ENCODE results near the gene PPM1M. TPM values are rescaled to one million over a fixed set of nuclear protein-coding genes. Genes with fewer than 3 reads are reported as not detected.

PPM1M gene
- polyA plus RNA-seq, 4 donors, result 1.8 to 9.3 (median 8.3) TPM

- no peak for FAIRE-seq
- no peaks in the 10 kb centered on the region for H3K27me3 ChIP-seq (ENCODE audit: control insufficient read depth in 3 of 3, insufficient read depth in 3 of 3, low read length in 3 of 3)
- peak overlapping the region in 2 of 3 donors; percentile 70 to 76 for H3K4me3 ChIP-seq (ENCODE audit: low read depth in 1 of 3, low read length in 3 of 3)
- WGBS, 3 donors, result 90 to 92% (median 92%) methylated on average over 20 of the region's 20 CpGs
- H3K9me3 ChIP-seq (ENCODE audit: control insufficient read depth in 2 of 2, insufficient read depth in 1 of 2, low read depth in 1 of 2, low read length in 1 of 2), result no peaks in the 10 kb centered on the region
- peaks cover 4 to 46% (median 8%) of the 10 kb centered on the region in 3 donors for H3K4me1 ChIP-seq (ENCODE audit: control insufficient read depth in 3 of 3, insufficient read depth in 2 of 3, low read depth in 1 of 3, low read length in 2 of 3)
- DNase-seq, result no peak
- peaks cover 0 to 69% (median 6%) of the 10 kb centered on the region in 3 donors for H3K36me3 ChIP-seq (ENCODE audit: control insufficient read depth in 3 of 3, insufficient read depth in 2 of 3, low read depth in 1 of 3, low read length in 3 of 3)
- H3K27ac ChIP-seq (ENCODE audit: low read depth in 1 of 3, low read length in 2 of 3), result no peak overlapping the region
Measured at GRCh38 chr3:52292247-52293065, 46.9 kb downstream of the PPM1M start.

DNA sequence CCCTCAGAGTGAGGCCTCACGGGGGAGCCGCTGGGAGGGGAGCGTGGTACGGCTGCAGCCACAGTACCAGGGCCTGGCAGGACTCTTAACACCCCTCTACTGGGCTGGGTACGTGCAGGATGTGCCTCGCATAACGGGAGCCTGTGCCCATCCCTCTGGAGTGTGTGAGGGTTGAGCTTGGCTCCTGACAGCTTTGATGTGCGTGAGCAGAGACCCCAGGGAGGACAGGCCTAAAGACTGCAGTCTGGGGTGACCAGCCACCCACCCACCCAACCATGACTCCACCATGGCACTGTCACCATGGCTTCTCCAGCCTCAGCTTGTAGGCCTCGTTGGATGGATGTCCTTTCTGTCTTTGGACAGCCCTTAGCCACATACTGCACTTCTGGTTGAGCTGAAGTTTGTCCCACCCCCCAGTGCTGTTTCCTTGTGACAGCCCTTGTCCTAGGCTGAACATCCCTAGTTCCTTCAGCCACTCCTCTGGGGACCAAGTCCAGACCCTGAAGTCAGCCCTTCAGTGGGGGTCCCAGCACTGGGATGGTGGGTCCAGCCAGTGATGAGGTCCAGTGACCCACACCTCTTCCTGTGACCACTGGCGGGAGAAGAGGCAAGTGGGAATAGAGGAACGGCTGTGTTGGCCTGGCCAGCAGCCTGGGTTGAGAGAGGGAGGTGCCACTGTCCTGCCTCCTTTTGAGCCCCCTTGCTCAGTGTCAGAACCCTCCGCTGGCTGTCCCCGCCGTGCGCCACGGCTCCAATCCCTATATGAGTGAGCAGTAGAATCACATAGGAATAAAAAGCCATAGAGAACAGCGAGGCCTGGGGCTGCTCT, 48.1 kb downstream of the PPM1M start:
- H3K4me3 ChIP-seq (ENCODE audit: low read depth in 1 of 3, low read length in 3 of 3), result no peak overlapping the region
- peaks cover 3 to 52% (median 7%) of the 10 kb centered on the region in 3 donors for H3K4me1 ChIP-seq (ENCODE audit: control insufficient read depth in 3 of 3, insufficient read depth in 2 of 3, low read depth in 1 of 3, low read length in 2 of 3)
- FAIRE-seq, result no peak
- peaks cover 0 to 73% (median 6%) of the 10 kb centered on the region in 3 donors for H3K36me3 ChIP-seq (ENCODE audit: control insufficient read depth in 3 of 3, insufficient read depth in 2 of 3, low read depth in 1 of 3, low read length in 3 of 3)
- 87 to 91% (median 87%) methylated on average over 17 of the region's 17 CpGs for WGBS, 3 donors
- H3K27ac ChIP-seq (ENCODE audit: low read depth in 1 of 3, low read length in 2 of 3), result no peak overlapping the region
- H3K9me3 ChIP-seq (ENCODE audit: control insufficient read depth in 2 of 2, insufficient read depth in 1 of 2, low read depth in 1 of 2, low read length in 1 of 2), result no peaks in the 10 kb centered on the region
- H3K27me3 ChIP-seq (ENCODE audit: control insufficient read depth in 3 of 3, insufficient read depth in 3 of 3, low read length in 3 of 3), result no peaks in the 10 kb centered on the region
- no peak for DNase-seq

GRCh38 chr3:52294320-52295150, 49.0 kb downstream of the PPM1M start:
- Histone ChIP-seq H3K36me3 (ENCODE audit: control insufficient read depth in 3 of 3, insufficient read depth in 2 of 3, low read depth in 1 of 3, low read length in 3 of 3) (peaks cover 0 to 73% (median 6%) of the 10 kb centered on the region in 3 donors), H3K4me3 (ENCODE audit: low read depth in 1 of 3, low read length in 3 of 3) (no peak overlapping the region), H3K9me3 (ENCODE audit: control insufficient read depth in 2 of 2, insufficient read depth in 1 of 2, low read depth in 1 of 2, low read length in 1 of 2) (no peaks in the 10 kb centered on the region), H3K4me1 (ENCODE audit: control insufficient read depth in 3 of 3, insufficient read depth in 2 of 3, low read depth in 1 of 3, low read length in 2 of 3) (peaks cover 0 to 52% (median 7%) of the 10 kb centered on the region in 3 donors), H3K27ac (ENCODE audit: low read depth in 1 of 3, low read length in 2 of 3) (no peak overlapping the region), H3K27me3 (ENCODE audit: control insufficient read depth in 3 of 3, insufficient read depth in 3 of 3, low read length in 3 of 3) (no peaks in the 10 kb centered on the region)
- WGBS, 3 donors, result 86 to 89% (median 87%) methylated on average over 10 to 11 of the region's 11 CpGs
- DNase-seq (no peak), FAIRE-seq (no peak)

- no peak overlapping the region for H3K27ac ChIP-seq (ENCODE audit: low read depth in 1 of 3, low read length in 2 of 3)
- FAIRE-seq (no peak), DNase-seq (no peak)
- peaks cover 0 to 71% (median 6%) of the 10 kb centered on the region in 3 donors for H3K36me3 ChIP-seq (ENCODE audit: control insufficient read depth in 3 of 3, insufficient read depth in 2 of 3, low read depth in 1 of 3, low read length in 3 of 3)
- no peak overlapping the region for H3K4me3 ChIP-seq (ENCODE audit: low read depth in 1 of 3, low read length in 3 of 3)
- H3K4me1 ChIP-seq (ENCODE audit: control insufficient read depth in 3 of 3, insufficient read depth in 2 of 3, low read depth in 1 of 3, low read length in 2 of 3), result peaks cover 0 to 61% (median 9%) of the 10 kb centered on the region in 3 donors
- no peaks in the 10 kb centered on the region for H3K27me3 ChIP-seq (ENCODE audit: control insufficient read depth in 3 of 3, insufficient read depth in 3 of 3, low read length in 3 of 3)
- 91 to 92% (median 91%) methylated on average over 5 of the region's 5 CpGs for WGBS, 3 donors
- no peaks in the 10 kb centered on the region for H3K9me3 ChIP-seq (ENCODE audit: control insufficient read depth in 2 of 2, insufficient read depth in 1 of 2, low read depth in 1 of 2, low read length in 1 of 2)
Measured at GRCh38 chr3:52295671-52296208, 50.2 kb downstream of the PPM1M start.

DNA sequence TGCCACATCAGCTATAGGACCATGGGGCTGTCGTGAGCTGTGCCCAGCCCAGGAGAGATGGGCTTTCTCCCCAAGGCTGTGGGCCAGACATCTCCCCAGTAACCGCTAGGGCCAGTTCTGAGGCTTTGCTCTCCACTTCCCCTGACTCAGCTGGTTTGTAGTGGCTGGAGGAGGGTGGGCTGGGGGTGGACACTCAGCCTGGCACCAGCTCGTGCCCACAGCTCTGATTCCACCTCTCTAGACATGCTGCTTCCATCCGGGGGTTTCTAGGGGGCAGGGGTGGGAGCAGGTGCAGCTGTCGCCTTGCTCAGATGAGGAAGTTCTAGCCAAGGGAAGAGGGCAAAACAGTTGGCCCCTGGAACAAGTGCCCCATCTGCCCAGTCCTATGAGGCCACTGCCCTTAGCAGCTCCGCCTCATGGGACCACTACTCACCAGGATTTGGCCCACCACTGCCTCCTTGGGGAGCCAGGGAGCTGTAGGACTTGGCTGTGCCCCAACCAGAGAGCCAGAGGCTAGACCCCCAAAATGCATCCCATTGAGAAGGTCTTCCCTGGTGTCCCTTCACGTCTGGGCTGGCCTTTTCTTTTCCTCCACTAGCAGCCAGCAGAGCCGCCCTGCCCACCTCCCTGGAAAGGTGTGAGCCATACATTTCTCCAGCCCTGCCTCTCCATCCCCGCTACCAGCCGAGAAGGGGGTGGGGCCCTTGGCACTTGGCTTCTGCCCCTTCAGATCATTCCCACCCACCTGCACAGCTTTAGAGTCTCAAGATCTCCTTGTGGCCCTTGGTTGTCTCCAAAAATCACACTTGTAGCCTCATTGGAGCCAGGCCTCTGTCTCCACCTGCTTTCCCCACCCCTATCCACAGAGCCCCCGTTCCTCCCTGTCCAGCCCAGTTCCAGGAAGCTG, 51.9 kb downstream of the PPM1M start:
- Histone ChIP-seq H3K9me3 (ENCODE audit: control insufficient read depth in 2 of 2, insufficient read depth in 1 of 2, low read depth in 1 of 2, low read length in 1 of 2) (no peaks in the 10 kb centered on the region), H3K4me3 (ENCODE audit: low read depth in 1 of 3, low read length in 3 of 3) (peak overlapping the region in 1 of 3 donors; percentile 35), H3K4me1 (ENCODE audit: control insufficient read depth in 3 of 3, insufficient read depth in 2 of 3, low read depth in 1 of 3, low read length in 2 of 3) (peaks cover 0 to 58% (median 3%) of the 10 kb centered on the region in 3 donors), H3K27me3 (ENCODE audit: control insufficient read depth in 3 of 3, insufficient read depth in 3 of 3, low read length in 3 of 3) (no peaks in the 10 kb centered on the region), H3K27ac (ENCODE audit: low read depth in 1 of 3, low read length in 2 of 3) (no peak overlapping the region), H3K36me3 (ENCODE audit: control insufficient read depth in 3 of 3, insufficient read depth in 2 of 3, low read depth in 1 of 3, low read length in 3 of 3) (peaks cover 0 to 53% (median 4%) of the 10 kb centered on the region in 3 donors)
- FAIRE-seq (no peak), DNase-seq (peak in 1 of 2 donors; percentile 26)
- 54 to 68% (median 55%) methylated on average over 10 to 11 of the region's 11 CpGs for WGBS, 3 donors

DNA sequence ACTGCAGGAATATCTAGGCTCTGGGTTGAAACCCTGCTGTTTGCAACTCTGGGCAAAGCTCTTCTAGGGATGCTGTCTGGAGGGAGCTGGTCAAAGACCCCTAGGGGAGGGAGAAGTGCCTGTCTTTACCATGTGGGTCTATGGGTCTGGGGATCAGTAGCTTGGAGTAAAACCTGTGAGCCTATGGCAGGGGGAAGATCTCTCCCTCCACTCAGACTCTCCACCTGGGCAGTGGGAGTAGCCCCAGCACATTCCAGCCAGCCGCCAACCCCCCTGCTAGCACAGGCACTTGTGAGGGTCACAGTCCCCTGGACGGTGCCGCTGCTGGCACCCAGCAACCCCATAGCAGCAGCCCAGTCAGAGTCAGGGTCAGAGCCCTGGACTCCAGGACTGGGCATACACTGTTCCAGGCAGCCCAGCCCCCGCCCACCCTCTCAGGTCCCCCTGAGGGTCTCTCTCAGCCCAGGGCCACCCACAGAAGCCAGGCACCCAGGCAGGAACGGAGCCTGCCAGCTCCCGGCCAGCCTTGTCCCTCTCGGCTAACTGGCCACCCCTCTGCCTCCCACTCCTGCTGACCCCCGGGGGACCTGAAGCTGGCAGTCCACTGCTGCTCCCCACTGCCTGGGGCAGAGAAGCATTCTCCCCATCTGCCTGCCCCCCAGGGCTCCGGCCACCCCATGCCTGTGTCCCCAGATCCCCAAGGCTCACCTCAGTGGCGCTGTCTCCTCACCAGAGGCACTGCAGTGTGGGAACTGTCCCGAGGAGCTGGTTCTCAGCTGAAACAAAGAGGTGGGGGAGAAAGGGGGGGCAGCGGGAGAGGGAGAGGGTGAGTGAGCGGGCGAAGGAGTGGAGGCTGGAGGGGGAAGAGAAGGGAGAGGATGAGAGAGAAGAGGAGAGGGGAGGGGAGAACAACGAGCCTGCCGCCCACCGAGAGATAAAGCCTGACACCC, 52.9 kb downstream of the PPM1M start:
- FAIRE-seq (no peak), DNase-seq (peak in 1 of 2 donors; percentile 70)
- no peaks in the 10 kb centered on the region for H3K9me3 ChIP-seq (ENCODE audit: control insufficient read depth in 2 of 2, insufficient read depth in 1 of 2, low read depth in 1 of 2, low read length in 1 of 2)
- peak overlapping the region in 1 of 3 donors; percentile 35 for H3K4me3 ChIP-seq (ENCODE audit: low read depth in 1 of 3, low read length in 3 of 3)
- peaks cover 0 to 46% (median 2%) of the 10 kb centered on the region in 3 donors for H3K36me3 ChIP-seq (ENCODE audit: control insufficient read depth in 3 of 3, insufficient read depth in 2 of 3, low read depth in 1 of 3, low read length in 3 of 3)
- no peaks in the 10 kb centered on the region for H3K27me3 ChIP-seq (ENCODE audit: control insufficient read depth in 3 of 3, insufficient read depth in 3 of 3, low read length in 3 of 3)
- H3K4me1 ChIP-seq (ENCODE audit: control insufficient read depth in 3 of 3, insufficient read depth in 2 of 3, low read depth in 1 of 3, low read length in 2 of 3), result peaks cover 0 to 51% (median 2%) of the 10 kb centered on the region in 3 donors
- H3K27ac ChIP-seq (ENCODE audit: low read depth in 1 of 3, low read length in 2 of 3), result no peak overlapping the region
- WGBS, 3 donors, result 10 to 33% (median 27%) methylated on average over 16 to 17 of the region's 17 CpGs
